HAP-1 (cell line): ENCODE results near the gene PTPN1.
"Not testable (repeated sequence)": the region's sequence is repeated elsewhere in the genome, so short reads cannot be mapped to it uniquely, and the experiment has no call there.

Experiments
- DNase-seq, 2 experiments: peaks; one replicate each; pipeline ENCODE4 v3.0.0-alpha.2; 2016 to 2020; ENCODE audit warnings: low spot score in 2 of 2
- H3K27me3 ChIP-seq: fragments of 250-450 bp; sonication (Bioruptor Pico); 2 replicates; pipeline ENCODE4 v1.5.1; 2020; ENCODE audit warnings: low read depth, mild to moderate bottlenecking, moderate library complexity
- H3K36me3 ChIP-seq: fragments of 250-450 bp; sonication (Bioruptor Pico); replicated peaks from 2 replicates; pipeline ENCODE4 v1.5.1; 2020; ENCODE audit warnings: mild to moderate bottlenecking
- H3K4me1 ChIP-seq: fragments of 250-450 bp; sonication (Bioruptor Pico); 2 replicates; pipeline ENCODE4 v1.5.1; 2020; ENCODE audit warnings: mild to moderate bottlenecking
- H3K4me3 ChIP-seq: fragments of 250-450 bp; sonication (Bioruptor Pico); 2 replicates; pipeline ENCODE4 v1.5.1; 2020; ENCODE audit warnings: mild to moderate bottlenecking, moderate library complexity
- H3K9me3 ChIP-seq: fragments of 250-450 bp; sonication (Bioruptor Pico); 2 replicates; pipeline ENCODE4 v1.5.1; 2020; ENCODE audit warnings: mild to moderate bottlenecking, moderate library complexity
- in situ Hi-C: fragments of 300-500 bp; cut with MboI; formaldehyde crosslinking; loops from 3 replicates; pipeline ENCODE4 v1.14.3; 2020; ENCODE audit warnings: low sequenced_read_pairs, inconsistent platforms, mixed read lengths

PTPN1 gene

DNA sequence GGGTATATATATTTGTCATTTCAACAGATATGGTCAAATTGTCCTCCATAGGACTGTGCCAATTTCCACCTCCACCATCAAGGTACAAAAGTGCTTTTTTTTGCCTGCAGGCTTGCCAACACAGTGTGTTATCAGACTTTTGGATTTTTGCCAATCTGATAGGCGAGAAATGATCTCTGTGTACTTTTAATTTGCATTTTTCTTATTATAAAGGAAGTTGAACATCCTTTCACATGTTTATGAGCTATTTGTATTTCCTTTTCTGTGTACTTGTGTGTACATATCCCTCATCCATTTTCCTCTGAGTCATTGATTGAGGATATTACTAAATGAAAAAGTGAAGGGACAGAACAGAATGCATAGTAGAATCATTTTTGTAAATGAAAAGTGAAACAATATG is 39.0 kb upstream of the PTPN1 start:
- Histone ChIP-seq H3K9me3 (no peaks in the 10 kb centered on the region), H3K4me1 (peaks cover 7% of the 10 kb centered on the region), H3K4me3 (no peak overlapping the region), H3K27me3 (no peaks in the 10 kb centered on the region), H3K36me3 (no peaks in the 10 kb centered on the region)
- in situ Hi-C loops: no loop called here
- DNase-seq: no peak

DNA sequence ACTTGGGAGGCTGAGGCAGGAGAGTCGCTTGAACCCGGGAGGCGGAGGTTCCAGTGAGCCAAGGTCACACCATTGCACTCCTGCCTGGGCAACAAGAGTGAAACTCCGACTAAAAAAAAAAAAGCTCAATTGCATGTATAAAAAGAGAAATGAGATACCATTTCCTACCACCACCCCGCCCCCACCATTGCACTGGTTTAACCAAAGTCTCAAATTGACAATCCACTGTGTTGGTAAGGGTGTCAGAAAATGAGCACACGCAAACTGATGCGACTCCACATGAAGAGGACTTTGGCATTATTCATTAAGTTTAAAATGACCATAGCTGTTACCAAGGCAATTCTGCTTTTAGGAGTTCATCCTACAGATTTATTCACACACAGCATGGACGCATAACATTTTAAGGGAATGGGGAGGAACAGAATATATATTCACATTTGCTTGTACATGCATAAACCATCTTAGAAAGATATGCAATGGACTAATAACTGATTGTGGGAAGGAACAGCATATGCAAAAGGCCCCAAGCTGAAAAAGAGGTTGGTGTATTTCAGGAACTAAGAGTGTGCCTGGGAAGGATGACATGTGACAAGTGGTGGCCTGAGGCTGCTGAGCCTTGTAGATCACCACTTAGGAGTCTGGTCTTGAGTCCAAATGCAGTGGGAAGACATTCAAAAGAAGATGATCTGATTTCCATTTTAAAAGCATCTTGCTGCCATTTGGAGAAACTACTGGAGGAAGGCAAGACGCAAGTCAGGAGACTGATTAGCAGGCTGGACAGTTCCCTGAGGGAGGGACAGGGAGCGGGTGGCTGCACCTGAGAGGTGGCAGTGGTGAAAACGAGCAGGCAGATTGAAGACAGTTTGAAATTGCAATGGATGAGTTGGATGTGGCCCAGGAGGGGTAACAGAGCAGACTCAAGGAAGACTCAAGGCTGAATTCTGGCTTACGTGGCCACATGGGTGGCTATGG is 37.2 kb upstream of the PTPN1 start:
- no peaks in the 10 kb centered on the region for H3K36me3 ChIP-seq
- H3K4me3 ChIP-seq: no peak overlapping the region
- H3K27me3 ChIP-seq: no peaks in the 10 kb centered on the region
- in situ Hi-C loops: no loop called here
- H3K4me1 ChIP-seq: peaks cover 7% of the 10 kb centered on the region
- DNase-seq: no peak
- H3K9me3 ChIP-seq: no peaks in the 10 kb centered on the region

DNA sequence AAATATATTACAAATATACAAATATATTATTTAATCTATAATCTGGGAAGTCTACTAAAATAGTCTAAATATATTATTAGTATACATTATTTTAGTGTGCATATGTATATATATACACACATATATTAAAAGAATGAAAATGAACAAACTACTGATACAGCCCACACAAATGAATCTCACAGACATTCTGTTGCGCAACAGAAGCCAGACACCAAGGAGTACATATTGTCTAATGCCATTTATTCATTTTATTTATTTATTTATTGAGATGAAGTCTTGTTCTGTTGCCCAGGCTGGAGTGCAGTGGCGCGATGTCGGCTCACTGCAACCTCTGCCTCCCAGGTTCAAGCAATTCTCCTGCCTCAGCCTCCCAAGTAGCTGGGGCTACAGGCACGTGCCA is 35.8 kb upstream of the PTPN1 start:
- H3K27me3 ChIP-seq, DNase-seq, H3K9me3 ChIP-seq, H3K4me1 ChIP-seq, H3K36me3 ChIP-seq, H3K4me3 ChIP-seq, in situ Hi-C loops: not testable (repeated sequence)

DNA sequence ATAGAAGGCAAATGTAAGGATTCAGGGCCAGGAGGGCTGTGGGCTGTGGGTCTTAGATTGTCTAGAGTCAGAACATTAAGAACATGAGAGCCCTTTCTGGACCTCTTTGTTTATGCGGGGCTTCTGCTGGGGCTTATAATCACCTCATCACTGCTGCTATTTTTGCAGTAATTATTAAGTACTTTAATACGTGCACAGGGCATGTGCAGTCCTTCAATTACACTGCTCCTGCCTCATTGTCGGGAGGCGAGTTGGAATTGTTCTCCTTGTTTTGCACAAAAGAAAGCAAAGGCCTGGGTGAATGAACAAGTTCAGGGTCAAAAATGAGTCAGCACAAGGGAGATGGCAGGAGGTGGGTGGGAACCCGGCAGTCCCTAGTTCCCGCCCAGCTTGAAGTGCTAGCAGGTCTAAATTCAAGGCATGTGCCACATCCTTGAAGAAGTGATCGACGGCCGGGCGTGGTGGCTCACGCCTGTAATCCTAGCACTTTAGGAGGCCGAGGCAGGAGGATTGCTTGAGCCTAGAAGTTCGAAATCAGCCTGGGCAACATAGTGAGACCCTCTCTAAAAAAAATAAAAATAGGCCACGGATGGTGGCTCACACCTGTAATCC is 34.4 kb upstream of the PTPN1 start:
- peak; percentile 62 to 65 for DNase-seq
- Histone ChIP-seq H3K36me3 (no peaks in the 10 kb centered on the region), H3K27me3 (no peaks in the 10 kb centered on the region), H3K9me3 (no peaks in the 10 kb centered on the region), H3K4me1 (peaks cover 7% of the 10 kb centered on the region), H3K4me3 (no peak overlapping the region)
- in situ Hi-C loops: no loop called here

DNA sequence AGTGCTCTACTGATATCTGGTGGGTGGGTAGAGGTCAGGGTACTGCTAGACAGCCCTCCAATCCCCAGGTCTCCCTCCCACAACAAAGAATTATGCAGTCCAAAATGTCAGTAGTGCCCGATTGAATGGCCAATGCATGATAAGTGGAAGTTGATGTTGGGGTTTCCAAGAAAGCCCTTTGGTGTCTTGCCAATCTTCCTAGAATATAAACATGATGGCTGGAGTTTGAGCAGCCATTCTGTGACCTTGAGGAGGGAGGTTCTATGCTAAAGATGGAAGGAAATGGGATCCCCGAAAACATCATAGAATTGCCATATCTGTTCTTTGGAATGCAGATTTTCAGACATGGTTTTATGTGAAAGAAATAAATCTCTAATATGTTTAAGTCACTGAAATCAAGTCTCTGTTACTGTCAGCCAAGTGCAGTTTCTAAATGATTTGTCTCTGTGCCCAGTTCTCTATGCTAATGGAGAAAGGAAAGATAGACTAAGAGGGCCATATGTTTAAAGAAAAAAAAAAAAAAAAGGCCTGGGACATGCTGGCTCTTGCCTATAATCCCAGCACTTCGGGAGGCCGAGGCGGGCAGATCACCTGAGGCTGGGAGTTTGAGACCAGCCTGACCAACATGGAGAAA is 32.8 kb upstream of the PTPN1 start:
- Histone ChIP-seq H3K4me3 (no peak overlapping the region), H3K27me3 (no peaks in the 10 kb centered on the region), H3K4me1 (peaks cover 7% of the 10 kb centered on the region), H3K9me3 (no peaks in the 10 kb centered on the region), H3K36me3 (no peaks in the 10 kb centered on the region)
- no peak for DNase-seq
- in situ Hi-C loops: no loop called here

DNA sequence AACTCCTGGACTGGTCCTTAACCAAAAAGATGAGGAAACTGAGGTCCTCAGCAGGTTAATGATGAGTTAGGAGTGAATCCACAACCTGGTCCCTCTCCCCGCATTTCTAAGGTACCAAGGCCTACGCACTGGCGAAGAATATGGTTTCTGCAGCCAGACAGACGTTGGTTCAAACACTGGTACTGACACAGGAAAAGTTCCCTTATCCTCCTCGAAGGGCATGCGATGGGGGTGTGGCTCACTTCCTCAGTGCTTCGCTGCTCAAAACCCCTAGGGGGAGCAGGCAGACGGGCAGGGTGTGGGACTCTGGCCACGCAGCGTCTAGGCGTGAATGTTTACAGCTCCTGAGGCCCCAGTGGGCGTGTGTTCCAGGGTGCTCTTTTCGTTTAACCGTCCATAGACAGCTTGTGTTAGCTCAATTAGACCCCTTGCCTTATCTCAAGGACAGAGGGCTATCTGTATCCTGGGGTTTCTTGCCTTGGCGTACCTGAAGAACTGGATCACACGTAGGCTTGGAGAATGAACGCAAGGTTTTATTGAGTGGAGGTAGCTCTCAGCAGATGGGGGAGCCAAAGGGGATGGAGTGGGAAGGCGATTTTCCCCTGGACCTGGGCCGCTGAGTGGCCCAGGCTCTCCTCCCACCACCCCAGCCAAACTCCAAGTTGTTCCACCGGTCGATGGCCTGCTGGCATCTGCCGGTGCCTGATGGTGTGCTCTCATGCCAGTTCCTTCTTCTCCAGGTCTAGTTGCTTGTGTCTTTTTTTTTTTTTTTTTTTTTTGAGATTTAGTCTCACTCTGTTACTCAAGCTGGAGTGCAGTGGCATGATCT is 31.8 kb upstream of the PTPN1 start:
- Histone ChIP-seq H3K36me3 (no peaks in the 10 kb centered on the region), H3K27me3 (no peaks in the 10 kb centered on the region), H3K4me3 (no peak overlapping the region), H3K4me1 (peaks cover 7% of the 10 kb centered on the region), H3K9me3 (no peaks in the 10 kb centered on the region)
- DNase-seq: peak; percentile 61 to 81
- in situ Hi-C loops: no loop called here

DNA sequence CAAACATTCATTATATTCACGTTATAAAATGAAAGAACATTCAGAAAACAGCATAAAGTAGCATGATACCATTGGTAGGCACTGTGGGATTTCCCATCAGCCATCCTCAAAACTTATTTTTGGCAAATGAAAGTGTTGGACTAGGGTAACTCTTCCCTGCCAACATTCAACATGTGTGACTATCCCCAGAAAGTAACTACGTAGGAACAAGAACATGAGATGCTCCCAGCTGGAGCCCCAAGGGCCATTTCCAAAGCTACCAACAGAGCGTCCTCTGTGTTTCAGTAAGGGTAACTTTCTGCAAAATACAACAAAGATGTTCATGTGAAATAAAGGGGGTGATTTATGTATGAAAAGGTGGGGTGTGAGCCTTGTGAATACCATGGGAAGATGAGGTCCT is 28.4 kb upstream of the PTPN1 start:
- Histone ChIP-seq H3K27me3 (no peaks in the 10 kb centered on the region), H3K9me3 (no peaks in the 10 kb centered on the region), H3K4me1 (no peaks in the 10 kb centered on the region), H3K4me3 (no peak overlapping the region), H3K36me3 (no peaks in the 10 kb centered on the region)
- in situ Hi-C loops: no loop called here
- DNase-seq: no peak

DNA sequence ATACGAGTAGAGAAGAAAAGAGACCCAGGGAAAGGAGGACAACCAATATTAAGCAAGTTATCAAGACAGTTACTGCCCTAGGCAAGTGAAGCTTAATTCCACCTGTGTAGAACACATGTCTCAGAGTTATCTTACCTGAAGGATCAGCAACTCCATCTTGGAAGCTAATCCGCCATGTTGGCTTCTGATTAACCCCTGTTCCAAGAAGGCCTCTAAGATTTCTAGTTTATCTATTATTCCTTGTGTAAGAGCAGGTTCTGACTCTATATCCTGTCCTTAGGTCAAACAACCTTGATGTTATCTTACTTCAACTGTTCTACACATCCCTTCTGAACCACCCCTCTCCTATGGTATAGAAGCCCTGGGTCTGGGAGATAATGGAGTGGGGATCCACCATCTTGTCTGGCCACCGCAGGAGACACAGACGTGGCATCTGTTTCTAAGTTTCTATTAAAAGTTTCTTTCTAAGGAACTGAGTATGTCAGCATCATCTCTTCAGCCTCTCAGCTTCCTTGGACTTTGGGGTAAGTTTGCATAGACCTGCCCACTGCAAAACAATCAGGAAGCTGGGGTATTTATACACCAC is 27.7 kb upstream of the PTPN1 start:
- Histone ChIP-seq H3K27me3 (no peaks in the 10 kb centered on the region), H3K4me1 (no peaks in the 10 kb centered on the region), H3K9me3 (no peaks in the 10 kb centered on the region), H3K4me3 (no peak overlapping the region), H3K36me3 (no peaks in the 10 kb centered on the region)
- DNase-seq: no peak
- in situ Hi-C loops: no loop called here

DNA sequence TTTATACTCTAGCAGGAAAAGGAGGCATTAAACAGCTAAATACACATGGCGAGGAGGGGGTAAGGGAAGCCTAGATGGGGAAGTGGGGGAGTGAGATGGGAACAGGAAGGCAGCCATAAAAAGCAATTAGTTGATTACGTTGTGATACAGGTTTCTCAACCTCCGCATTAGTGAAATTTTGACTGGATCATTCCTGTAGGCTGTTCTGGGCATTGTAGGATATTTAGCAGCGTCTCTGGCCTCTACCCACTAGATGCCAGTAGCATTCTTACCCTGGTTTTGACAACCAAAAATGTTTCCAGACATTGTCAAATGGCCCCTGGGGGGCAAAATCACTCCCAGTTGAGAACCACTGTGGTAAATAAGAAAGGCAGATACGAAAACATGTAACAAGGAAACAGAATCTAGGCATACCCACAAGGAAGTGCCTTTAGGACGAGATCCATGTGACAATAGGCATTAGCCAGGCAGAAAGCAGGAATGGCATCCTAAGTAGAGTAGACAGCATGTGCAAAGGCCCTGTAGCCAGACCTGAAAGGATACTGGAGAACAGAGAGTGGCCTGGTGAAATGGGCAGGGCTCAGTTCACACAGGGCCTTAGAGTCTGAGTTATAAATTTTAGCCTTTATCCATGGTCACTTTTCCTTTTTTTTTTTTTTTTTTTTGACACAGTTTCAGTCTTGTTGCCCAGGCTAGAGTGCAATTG is 25.8 kb upstream of the PTPN1 start:
- DNase-seq: no peak
- Histone ChIP-seq H3K4me3 (no peak overlapping the region), H3K36me3 (no peaks in the 10 kb centered on the region), H3K4me1 (no peaks in the 10 kb centered on the region), H3K27me3 (no peaks in the 10 kb centered on the region), H3K9me3 (no peaks in the 10 kb centered on the region)
- in situ Hi-C loops: no loop called here

DNA sequence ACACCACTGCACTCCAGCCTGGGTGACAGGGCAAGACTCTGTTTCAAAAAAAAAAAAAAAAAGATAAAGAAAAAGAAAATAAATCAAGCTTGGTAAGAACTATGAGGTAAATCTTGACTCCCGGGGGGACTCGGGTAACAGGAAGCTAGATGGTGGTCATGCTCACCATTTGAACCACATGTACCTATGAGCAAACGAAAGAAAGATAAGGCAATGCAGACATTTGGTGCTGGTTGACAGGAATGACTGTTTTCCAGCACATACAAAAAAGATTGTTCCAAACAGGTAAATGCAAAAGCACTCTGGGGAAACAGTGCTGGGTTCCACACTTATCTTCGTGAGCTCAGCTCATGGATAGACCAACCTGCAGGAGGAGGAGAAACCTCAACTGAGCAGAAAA is 22.8 kb upstream of the PTPN1 start:
- Histone ChIP-seq H3K36me3 (no peaks in the 10 kb centered on the region), H3K4me1 (no peaks in the 10 kb centered on the region), H3K27me3 (no peaks in the 10 kb centered on the region), H3K4me3 (no peak overlapping the region), H3K9me3 (no peaks in the 10 kb centered on the region)
- DNase-seq: no peak
- in situ Hi-C loops: no loop called here

DNA sequence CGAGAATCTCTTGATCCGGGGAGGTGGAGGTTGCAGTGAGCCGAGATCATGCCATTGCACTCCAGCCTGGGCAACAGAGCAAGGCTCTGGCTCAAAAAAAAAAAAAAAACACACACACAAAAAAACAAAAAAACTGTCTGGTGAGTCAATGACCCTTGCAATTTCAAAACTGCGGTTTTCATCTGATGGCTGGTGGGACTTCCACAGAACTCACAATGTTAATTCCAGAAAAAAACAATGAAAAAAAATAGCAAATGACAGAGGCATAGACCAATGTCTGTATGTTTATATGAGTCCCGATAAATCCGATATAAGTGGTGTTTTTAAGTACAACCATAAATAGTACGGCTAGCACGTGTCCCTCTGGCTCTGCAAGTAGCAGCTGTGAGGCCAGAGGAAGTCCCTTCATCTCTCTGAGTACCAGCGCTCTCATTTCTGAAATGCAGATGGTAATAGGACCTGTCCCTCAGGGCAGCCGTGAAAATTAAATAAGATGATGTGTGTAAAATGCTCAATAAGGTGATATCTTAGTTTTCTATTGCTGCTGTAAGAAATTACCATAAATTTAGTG is 21.9 kb upstream of the PTPN1 start:
- Histone ChIP-seq H3K4me3 (no peak overlapping the region), H3K36me3 (no peaks in the 10 kb centered on the region), H3K27me3 (no peaks in the 10 kb centered on the region), H3K4me1 (no peaks in the 10 kb centered on the region), H3K9me3 (no peaks in the 10 kb centered on the region)
- in situ Hi-C loops: no loop called here
- DNase-seq: no peak

DNA sequence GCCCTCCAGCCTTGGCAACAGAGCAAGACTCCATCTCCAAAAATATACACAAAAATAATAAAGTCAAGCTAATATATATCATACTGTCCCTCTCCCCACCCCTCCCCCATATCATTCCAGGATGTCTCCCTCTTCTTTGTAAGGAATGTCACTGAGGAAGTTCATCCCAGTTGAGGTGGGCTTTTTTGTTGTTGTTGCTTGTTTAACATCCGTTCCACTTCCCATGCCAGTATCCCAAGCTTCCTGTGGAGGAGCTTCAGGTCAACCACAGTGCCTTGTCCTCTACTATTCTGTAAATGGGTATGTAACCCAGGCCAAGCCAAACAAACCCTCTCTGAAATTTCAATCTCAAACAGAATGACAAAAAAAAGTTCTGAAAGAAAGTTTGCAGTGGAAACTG is 19.0 kb upstream of the PTPN1 start:
- Histone ChIP-seq H3K4me1 (no peaks in the 10 kb centered on the region), H3K9me3 (no peaks in the 10 kb centered on the region), H3K4me3 (no peak overlapping the region), H3K36me3 (no peaks in the 10 kb centered on the region), H3K27me3 (no peaks in the 10 kb centered on the region)
- in situ Hi-C loops: no loop called here
- no peak for DNase-seq
